GM18870 (cell line): ENCODE data around the gene KCNQ4.

Source experiments
- ATAC-seq: cut with Tn5 transposase; IDR thresholded peaks from one replicate; pipeline ENCODE4 v1.9.1; 2021; ENCODE audit warnings: moderate library complexity; ENCODE audit not compliant: unreplicated experiment

Gene KCNQ4

DNA sequence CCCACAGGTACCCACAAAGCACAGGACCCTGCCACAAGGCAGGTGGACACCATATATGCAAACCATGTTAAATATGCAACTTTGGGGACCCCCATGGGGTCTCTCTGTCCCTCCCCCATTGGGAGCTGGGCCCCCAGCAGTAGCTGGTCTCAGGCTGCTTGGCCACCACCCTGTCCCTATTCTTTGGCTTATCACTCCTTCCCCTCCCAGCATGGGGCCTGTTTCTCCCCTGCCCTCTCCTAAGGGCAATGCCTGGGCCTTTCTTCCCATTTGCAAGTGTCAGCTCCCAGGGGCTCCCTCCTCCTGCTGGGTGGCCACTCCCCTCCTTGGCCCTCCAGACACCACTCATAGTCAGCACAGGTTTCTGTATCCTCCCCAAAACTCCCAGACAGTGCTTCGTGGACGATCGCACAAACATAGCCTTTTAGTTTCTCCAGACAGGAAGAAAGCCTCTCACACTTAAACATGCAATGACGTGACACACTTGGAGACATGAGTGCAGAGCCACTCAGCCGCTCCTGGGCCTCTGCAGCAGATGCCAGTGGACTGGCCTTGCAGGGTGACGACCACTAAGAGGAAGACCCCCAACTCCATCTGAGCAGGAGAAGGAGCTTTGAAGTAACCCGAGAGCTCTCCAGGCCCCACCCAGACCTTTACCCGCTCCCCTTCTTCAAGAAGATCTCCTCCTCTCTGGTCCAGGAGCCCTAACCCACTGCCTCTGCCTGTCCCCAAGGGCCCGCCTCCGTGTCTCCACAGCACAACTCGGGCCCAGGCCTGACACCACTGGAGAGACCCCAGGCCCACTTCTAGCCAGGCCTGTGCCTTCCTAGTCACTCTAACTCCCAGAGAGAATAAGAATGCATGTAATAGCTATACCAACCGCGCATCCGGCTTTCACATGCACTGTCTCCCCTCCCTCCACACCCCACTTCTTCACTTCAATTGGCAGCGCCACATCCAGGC, 55.7 kb downstream of the KCNQ4 start:
- no peak for ATAC-seq

DNA sequence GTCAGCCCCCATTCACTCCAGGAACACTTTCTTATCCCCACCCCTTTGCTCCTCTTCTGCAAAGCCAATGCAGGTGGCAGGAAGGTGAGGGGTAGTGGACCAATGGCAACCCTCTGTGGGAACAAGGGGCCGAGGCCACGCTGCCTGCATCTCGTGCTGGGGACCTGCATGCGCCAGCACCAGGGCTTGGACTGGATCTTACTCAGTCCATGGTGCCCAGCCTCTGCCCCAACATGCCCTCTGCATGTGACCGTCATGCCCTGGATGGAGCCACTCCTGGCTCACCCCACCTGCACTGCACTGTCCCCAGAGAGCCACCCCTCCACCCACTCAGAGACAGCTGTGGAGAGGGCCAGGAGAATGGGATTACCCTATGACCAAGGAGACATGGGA, 56.4 kb downstream of the KCNQ4 start:
- no peak for ATAC-seq

DNA sequence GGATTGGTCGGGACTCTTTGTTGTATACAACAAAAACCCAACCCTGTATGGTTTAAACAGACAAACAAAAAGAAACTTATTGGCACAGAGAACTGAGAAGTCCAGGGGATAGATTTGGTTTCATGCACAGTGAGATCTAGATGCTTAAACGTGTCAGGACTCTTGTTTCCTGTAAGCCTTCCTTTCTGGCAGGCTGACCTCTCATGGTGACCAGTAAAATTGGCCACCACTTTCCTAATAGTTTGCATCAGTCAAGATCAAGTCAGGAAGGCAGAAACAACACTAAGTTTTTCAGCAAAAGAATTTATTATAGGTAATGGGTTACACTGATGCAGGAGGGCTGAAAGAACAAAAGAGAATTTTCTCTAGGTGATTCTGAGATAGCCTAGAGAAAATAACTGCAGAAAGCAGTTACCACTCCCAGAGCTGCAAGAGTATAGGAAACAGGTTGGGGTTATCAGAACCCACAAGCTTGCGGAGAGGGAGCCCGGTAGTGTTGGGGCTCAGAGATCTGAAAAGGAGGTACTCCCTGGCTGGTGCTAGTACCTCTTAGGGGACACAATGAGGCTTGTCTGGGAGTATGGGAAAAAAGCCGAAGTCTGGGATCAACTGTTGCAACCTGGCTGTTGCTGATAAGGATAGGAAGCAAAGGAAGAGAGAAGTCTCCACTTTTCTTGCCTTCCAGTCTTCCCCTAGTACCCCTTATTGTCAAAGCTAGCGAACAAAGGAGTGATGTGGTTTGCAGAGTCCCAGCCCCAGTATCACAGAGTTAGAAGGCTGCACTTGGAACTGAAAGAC, 57.1 kb downstream of the KCNQ4 start:
- ATAC-seq = no peak

DNA sequence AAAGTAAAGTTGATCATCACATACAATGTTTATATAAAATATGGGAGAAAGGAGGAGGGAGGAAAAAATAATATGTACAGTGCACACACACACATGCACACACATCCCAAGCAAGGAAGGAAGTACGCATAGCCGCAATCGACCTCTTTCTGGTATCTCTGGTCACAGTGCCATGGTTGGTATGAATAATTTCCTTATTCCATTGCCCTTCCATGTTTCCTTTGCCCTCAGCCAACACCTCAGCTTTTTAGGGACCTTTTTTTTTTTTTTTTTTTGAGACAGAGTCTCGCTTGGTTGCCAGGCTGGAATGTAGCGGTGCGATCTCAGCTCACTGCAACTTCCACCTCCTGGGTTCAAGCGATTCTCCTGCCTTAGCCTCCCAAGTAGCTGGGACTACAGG, 58.0 kb downstream of the KCNQ4 start:
- ATAC-seq = no peak

DNA sequence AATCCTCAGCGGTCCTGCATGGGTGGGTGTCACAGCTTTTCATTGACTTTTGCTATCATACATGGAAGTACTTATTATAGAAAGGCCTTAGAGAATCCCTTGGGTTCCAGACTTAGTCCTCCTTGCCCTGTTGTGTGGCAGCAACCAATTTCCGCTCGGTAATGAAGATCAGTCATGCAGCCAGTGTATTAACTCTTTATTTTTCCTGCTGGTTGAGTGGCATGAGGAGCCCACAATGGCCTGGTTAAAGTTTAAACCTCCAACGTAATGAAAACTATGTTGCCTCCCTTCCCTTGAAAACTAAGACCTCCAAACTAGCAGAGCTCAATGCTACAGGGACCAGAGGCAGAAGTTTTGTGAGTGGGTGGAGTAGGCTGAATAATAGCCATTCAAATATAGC, 58.6 kb downstream of the KCNQ4 start:
- no peak for ATAC-seq

DNA sequence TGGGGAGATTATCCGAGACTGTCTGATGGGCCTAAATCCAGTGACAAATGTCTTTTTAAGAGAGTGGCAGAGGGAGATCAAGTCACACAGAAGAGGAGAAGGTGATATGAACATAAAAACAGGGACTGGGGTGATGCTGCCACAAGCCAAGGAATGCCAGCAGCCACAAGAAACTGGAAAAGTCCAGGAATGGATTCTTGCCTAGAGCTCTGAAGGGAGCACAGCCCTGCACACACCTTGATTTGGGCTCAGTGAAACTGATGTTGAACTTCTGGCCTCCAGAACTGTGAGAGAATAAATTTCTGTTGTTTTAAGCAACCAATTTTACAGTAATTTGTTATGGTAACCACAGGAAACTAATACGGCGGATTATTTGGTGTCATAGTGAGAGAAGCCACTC, 59.1 kb downstream of the KCNQ4 start:
- ATAC-seq = no peak

DNA sequence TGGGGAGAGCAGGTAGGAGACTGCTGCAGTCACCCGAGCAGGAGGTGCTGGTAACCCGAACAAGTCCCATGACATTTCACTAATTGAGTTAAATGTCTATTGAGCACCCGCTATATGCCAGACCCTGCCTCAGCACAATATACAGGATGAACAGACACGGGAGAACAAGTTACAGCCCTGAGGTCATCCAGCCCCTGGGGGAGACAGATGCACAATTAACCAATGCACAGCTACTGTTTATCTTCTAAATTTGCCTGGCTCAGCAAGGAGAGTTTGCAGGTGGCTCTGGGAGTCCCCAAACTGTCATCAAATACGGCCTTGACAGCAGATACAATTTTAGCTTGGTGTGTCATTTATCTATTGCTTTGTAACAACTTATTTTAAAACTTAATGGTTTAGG, 60.5 kb downstream of the KCNQ4 start:
- ATAC-seq = no peak

DNA sequence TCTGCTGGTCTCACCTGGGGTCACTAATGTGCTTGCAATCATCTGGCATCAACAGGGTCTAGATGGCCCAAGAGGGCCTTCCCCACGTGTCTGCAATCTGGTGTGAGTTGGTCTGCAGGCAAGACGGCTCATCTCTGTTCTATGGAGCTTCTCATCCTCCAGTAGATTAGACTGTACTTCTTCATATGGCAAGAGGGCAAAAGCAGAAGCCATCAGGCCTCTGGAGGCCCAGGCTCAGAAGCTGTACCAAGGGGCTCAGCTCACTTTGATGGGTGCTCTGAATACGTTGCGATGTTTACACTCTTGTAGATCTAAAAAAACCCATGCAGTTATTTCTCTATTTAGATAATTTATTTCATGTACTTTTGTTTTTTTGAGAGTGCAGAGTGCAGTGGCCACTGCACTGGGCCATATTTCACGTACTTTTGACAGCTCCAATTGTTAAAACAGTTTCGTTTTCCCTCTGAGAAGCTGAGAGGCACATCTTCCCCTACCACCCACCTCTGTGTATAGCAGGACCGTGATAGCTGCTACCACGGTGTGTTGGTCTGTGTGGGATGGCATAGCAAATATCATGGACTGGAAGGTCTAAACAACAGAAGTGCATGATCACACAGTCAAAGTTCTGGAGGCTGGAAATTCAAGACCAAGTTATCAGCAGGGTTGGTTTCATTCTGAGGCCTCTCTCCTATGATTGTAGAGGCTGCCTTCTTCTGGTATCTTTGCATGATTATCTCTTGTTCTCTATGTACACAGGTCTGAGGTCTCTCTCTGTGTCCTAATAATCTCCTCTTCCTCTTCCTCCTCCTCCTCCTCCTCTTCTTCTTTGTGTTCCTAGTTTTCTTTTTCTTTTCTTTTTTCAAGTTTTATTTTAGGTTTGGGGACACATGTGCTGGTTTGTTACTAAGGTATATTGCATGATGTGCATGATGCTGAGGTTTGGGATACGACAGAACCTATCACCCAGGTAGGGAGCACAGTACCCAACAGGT, 61.6 kb downstream of the KCNQ4 start:
- ATAC-seq = no peak

DNA sequence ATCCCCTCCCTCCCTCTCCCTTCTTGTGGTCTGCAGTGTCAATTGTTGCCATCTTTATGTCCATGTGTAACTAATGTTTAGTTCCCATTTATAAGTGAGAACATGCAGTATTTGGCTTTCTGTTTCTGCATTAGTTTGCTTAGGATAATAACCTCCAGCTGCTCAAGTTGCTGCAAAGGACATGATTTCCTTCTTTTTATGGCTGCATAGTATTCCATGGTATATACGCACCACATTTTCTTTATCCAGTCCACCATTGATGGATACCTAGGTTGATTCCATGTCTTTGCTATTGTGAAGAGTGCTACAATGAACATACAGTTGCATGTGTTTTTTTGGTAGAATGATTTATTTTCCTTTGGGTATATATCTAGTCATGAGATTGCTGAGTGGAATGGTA, 62.3 kb downstream of the KCNQ4 start:
- no peak for ATAC-seq

DNA sequence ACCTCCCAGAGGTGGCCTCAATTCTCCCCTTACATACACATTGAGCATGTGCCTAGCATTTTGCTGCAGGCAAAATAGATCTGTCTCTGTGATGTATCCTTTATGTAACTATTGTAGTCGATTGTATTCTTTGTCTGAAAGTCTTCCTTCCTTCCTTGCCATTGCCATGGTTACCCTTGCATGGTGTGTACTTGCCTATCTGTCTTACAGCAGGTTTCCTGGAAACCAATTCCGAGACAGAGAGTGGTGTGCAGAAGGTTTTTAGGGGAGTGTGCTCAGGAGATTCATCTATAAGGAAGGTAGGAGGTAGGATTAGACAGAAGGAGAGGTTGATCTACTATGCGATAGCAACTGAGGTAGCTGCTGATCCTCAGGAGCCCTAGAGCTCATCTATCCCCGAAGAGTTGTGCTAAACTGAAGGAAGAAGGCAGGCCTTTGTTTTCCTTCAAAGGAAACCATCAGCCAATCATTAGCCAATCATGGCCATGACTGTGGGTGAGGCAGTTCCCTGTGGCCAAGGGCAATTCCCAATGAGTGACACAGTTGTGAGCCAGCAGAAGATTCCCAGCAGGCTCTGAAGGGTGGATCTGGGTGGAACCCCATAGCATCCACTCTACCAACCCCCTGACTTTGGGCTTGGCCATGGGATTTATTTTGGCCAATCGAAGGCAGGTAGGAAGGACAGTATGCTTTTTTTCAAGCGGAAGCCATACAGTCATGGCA, 63.6 kb downstream of the KCNQ4 start:
- no peak for ATAC-seq

DNA sequence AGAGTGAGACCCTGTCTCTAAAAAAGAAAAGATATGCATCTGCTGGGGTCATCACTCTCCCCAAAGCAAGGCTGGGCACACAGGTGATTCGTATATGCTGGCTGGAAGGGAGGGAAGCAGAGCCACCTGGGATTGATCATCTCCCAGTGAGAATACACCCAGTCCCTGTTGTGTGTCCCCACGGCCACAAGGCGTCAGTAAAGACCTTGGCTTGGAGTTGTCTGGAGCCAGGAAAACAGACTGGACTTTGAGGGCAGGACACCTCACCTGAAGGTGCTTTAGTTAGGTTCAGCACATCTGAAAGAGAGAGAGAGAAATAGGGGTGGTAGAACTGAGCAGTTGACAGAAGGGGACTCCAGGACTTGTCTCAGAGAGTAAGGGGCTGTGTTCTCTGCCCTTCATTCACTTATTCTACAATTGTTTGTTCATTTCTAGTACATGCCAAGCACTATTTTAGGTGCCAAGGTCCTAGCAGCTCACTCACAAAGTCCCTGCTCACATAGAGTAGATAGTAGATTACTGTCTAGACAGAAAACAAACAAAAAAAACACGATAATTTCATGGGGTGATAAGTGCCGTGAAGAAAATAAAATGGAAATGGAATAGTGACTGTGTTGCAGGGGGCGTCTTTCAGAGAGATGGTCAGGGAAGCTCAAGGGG, 65.1 kb downstream of the KCNQ4 start:
- no peak for ATAC-seq

DNA sequence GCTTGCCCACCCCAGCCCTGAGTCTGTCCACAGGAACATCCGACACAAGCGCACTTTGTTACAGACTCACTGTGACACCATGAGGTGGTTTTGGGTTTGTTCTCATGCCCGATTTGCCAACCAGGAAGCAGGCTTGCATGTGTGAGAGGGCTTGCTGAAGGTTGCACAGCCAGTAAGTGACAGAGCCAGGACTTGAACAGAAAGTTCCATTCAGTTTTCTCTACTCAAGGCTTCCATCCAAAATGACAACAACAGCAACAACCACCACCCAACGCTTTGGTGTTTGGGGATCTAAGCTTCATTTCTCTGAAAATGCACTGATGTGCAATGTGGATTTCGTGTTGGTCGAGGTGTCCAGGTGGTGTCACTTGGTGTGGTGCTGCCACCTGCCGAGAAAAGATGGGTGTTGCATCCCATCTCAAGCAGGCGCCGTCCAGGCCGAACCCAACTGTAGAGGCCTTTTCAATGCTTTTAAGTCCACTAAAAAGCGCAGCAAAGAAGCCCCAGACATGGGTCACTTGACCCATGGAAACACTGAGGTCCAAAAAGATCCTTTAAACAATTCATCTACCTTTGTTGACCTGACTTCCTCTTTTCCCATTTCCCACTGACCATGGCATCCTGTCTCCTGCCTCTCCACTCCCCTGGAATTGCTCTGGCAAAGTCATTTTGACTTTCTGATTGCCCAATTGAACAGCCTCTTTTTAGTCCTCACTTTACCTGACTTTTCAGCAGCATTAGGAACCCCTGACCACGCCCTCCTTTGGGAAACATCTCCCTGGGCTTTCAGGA, 66.4 kb downstream of the KCNQ4 start:
- no peak for ATAC-seq

DNA sequence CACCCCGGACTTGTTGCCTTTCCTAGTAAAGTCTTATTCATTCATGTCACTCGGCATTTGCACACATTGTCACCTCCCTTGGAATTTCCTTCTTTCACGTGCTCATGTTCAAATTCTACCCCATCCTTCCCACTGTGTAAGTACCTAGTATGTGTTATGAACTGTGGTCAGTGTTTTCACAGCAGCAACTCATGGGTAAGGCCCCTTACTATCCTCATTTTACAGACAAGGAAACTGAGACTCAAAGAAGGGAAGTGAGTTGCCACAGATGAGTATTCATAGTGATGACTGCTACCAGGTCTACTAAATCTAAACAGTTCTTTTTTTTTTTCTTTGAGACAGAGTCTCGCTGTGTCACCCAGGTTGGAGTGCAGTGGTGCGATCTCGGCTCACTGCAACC, 68.1 kb downstream of the KCNQ4 start:
- ATAC-seq = no peak

DNA sequence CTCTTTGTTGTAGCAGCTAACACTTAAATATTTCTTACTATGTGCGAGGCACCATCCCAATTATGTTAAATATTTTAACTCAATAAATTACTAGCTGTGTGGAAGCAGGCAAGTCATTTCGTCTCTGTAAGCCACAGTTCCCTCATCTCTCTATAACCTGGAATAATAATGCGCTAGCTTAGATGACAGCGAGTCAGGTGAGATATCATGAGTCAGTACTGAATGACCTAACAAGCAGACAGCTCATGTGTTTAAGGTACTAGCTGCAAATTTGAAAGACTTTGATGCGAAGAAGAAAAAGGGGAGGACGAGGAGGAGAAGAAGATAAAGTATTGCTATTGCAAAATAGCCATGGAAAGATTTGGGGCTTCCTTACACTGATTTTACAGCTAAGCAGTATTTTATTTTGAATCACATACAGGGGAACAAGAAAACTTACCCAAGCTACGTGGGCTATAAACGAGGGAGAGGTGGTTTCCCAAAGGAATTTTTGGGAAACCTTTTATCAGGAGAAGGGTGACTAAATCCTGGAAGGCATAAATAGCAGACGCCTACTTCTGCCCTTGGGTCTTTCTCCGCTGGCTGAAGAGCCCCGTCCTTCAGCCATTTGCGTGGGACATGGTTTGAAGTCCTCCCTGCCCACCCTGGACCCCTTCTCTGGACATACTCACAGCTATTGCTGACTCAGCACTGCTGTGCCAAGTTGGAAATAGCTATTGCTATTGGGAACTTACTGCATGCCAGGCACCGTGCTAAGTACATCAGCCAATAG, 69.7 kb downstream of the KCNQ4 start:
- ATAC-seq = no peak

DNA sequence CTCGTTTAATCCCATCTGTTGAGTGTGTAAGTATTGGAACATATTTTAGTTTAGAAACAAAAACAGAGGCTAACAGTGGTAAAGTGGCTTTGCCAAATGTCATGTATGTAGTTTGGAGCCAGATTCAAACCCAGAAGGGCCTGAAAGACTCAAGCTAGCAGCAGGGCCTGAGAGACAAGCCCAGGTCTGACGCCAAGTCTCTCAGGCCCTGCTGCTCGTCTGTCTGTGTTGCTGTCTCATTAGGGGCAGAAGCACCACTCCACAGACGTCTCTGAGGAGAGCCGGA, 70.2 kb downstream of the KCNQ4 start:
- ATAC-seq = no peak

DNA sequence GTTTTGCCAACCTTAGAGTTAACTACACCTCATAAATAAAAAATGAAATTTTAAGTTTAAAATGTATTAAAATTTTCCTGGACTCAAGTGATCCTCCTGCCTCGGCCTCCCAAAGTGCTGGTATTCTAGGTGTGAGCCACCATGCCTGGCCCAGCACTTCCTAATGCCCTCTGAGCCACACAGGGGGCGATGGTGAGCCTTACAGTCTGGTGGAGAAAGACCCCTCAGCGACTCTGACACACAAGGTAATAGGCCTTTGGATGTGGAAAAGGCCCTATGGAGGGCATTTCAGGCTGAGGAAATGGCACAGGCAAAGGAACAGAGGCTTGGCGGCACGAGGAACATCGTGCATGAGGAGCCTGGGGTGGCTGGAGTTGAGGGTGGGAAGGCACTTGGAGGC, 71.9 kb downstream of the KCNQ4 start:
- ATAC-seq = no peak

DNA sequence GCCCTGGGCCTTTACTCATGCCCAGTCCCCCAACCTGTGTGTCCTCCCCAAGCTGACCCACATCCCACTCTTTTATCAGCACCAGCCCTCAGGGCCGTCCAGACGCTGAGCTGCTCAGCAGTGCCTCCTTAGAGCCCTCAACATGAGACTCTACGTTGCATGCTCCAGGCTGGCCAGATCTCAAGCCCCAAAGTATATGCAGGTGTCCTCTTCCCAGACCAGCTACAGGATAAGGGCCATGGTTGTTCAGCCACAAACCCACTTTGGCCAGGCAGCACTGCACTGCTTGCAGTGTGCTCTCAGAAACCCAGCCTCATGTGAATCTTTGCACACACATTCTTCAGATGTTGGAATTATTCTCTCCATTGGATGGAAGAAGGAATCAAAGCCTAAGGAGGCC, 72.5 kb downstream of the KCNQ4 start:
- no peak for ATAC-seq

DNA sequence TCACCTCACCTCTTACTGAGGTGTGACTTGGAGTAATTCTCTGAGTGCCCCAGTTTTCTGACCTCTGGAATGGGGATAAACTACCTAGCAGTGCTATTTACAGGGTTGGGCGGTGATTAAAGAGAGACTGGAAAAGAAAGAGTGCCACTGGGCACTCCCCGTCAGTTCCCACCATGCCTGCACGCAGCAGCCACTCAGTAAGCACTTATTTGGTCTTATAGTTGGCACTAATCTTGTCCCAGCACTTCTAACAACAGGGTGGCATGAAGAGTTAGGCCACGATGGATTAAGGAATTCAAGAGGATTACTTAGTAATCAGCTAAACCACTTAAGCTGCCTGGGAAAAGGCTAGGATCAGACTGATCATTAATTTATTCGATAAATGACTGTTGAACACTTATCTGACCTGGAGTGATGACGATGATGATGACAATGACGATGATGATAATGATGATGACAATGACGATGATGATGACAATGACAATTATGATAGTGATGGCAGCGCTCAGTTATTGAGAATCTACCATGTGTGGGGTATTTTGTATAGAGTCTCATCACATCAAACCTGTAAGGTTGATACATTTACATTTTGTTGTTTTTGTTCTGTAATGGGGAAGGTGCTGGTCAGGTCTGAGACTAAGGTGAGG, 73.2 kb downstream of the KCNQ4 start:
- no peak for ATAC-seq
